CD4-positive, CD25-positive, alpha-beta regulatory T cell (primary cell): Measurements from ENCODE around the gene TNFRSF13B. TPM values are rescaled to one million over a fixed set of nuclear protein-coding genes. Genes with fewer than 3 reads are reported as not detected.
"Not testable (repeated sequence)": the region's sequence is repeated elsewhere in the genome, so short reads cannot be mapped to it uniquely, and the experiment has no call there.

ENCODE experiments used
- ATAC-seq, 2 donors: fragments of 150-1000 bp; cut with Tn5 transposase; one replicate each; pipeline ENCODE4 v1.10.0; 2021; ENCODE audit warnings: low read depth in 2 of 2, moderate number of reproducible peaks in 2 of 2, moderate library complexity in 1 of 2
- DNase-seq, 3 donors: peaks; one replicate each; pipeline versions ENCODE4 v3.0.0 to v3.0.0-alpha.2; 2012 to 2022; ENCODE audit warnings: mixed read lengths in 1 of 3
- H3K27ac ChIP-seq: one replicate; pipeline ENCODE4 v1.7.0; 2013; ENCODE audit warnings: mild to moderate bottlenecking, low read length; ENCODE audit not compliant: insufficient read depth, poor library complexity, severe bottlenecking
- H3K27me3 ChIP-seq: one replicate; pipeline ENCODE4 v1.7.0; 2013; ENCODE audit warnings: low read length; ENCODE audit not compliant: control insufficient read depth, insufficient read depth
- H3K36me3 ChIP-seq: one replicate; pipeline ENCODE4 v1.7.0; 2013; ENCODE audit warnings: mild to moderate bottlenecking, low read length, moderate library complexity; ENCODE audit not compliant: control insufficient read depth, insufficient read depth
- H3K4me1 ChIP-seq: 2 replicates; pipeline ENCODE4 v1.7.0; 2013; ENCODE audit warnings: mild to moderate bottlenecking, low read length; ENCODE audit not compliant: insufficient read depth, control insufficient read depth, poor library complexity, severe bottlenecking
- H3K4me3 ChIP-seq: one replicate; pipeline ENCODE4 v1.7.0; 2013; ENCODE audit warnings: low read depth, mild to moderate bottlenecking, low read length, moderate library complexity
- H3K9me3 ChIP-seq, 2 experiments: 1 replicate in 1 of 2; 2 replicates in 1 of 2; pipeline ENCODE4 v1.7.0; 2013; ENCODE audit warnings: low read length in 2 of 2, mild to moderate bottlenecking in 1 of 2, moderate library complexity in 1 of 2; ENCODE audit not compliant: control insufficient read depth in 2 of 2
- H3K27ac Mint-ChIP-seq, 3 donors: one replicate each; pipeline ENCODE4 v1.8.0; 2020 to 2022; ENCODE audit warnings: mild to moderate bottlenecking in 3 of 3, mixed read lengths in 3 of 3, moderate library complexity in 2 of 3
- H3K27me3 Mint-ChIP-seq: one replicate; pipeline ENCODE4 v1.8.0; 2022; ENCODE audit warnings: mild to moderate bottlenecking, mixed read lengths
- H3K36me3 Mint-ChIP-seq: one replicate; pipeline ENCODE4 v1.8.0; 2020; ENCODE audit warnings: mixed read lengths
- H3K4me1 Mint-ChIP-seq, 4 donors: one replicate each; pipeline ENCODE4 v1.8.0; 2020 to 2022; ENCODE audit warnings: mixed read lengths in 4 of 4, mild to moderate bottlenecking in 1 of 4
- H3K4me3 Mint-ChIP-seq, 4 donors: one replicate each; pipeline ENCODE4 v1.8.0; 2020 to 2022; ENCODE audit warnings: mild to moderate bottlenecking in 4 of 4, mixed read lengths in 4 of 4, moderate library complexity in 3 of 4
- H3K9me3 Mint-ChIP-seq, 7 donors: one replicate each; pipeline ENCODE4 v1.8.0; 2020 to 2022; ENCODE audit warnings: mixed read lengths in 7 of 7, mild to moderate bottlenecking in 3 of 7, moderate library complexity in 2 of 7
- polyA plus RNA-seq, 4 donors: library from polyadenylated mRNA; unstranded; fragments of 300-500 nt; fragmentation: Illumina TruSeq; gene quantifications; one replicate each; pipeline ENCODE4 v1.2.3, GENCODE V29; 2021
- total RNA-seq: library from RNA; stranded (reverse); gene quantifications from one replicate; pipeline ENCODE4 v1.2.3, GENCODE V29; 2022

TNFRSF13B gene
- total and polyA plus RNA-seq, 5 donors from 2014 or later, result 0.73 to 4.8 (median 3.1) TPM

DNA sequence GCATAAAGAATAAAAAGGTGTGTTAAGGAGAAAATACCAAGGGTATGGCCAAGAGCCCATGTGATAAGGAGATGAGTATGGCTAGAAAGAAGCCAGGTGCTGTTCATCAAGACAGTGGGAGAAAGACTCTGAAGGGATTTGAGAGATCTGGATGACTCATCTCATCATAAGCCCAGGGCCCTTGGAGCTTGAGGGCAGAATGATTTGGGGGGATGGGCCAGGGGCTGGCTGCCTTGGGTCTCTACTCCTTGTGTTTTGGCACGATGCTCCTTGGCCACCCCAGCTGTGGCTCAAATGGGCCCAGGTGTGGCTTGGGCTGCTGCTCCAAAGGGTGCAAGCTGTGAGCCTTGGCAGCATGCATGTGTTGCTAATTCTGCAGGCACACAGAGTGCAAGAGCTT is 14.5 kb upstream of the TNFRSF13B start:
- Mint-ChIP-seq H3K27ac (peak overlapping the region; percentile 5 to 85 (median 72)), H3K9me3 (no peaks in the 10 kb centered on the region), H3K36me3 (no peaks in the 10 kb centered on the region), H3K27me3 (no peaks in the 10 kb centered on the region), H3K4me1 (peaks cover 10 to 34% (median 26%) of the 10 kb centered on the region in 4 donors), H3K4me3 (peak overlapping the region in 2 of 4 donors; percentile 15 to 68)
- ATAC-seq, result no peak
- no peaks in the 10 kb centered on the region for H3K27me3 ChIP-seq
- H3K9me3 ChIP-seq, result no peaks in the 10 kb centered on the region
- H3K36me3 ChIP-seq, result no peaks in the 10 kb centered on the region
- H3K4me3 ChIP-seq, result no peak overlapping the region
- H3K4me1 ChIP-seq, result peaks cover 40% of the 10 kb centered on the region
- no peak for DNase-seq
- H3K27ac ChIP-seq, result no peak overlapping the region

DNA sequence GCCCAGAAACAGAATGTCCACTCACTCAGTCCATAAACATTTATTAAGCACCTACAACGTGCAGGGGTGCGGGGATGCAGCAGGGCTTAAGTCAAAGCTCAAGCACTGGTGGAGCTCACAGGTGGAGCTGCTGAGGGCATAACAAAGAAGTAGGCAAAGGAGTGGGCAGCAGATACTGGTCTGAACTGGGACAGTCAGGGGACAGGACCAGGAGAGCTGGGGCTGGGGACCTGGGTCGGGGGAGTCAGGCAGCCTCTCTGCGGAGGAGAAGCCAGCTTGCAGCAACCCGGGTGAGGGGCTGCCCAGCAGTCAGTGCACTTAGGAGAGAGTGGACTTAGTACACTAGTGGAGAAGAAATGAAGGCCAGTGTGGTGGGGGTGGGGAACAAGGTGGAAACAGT is 10.0 kb upstream of the TNFRSF13B start:
- Histone ChIP-seq H3K9me3 (no peaks in the 10 kb centered on the region), H3K27ac (no peak overlapping the region), H3K27me3 (no peaks in the 10 kb centered on the region), H3K4me1 (peaks cover 2% of the 10 kb centered on the region), H3K36me3 (no peaks in the 10 kb centered on the region), H3K4me3 (no peak overlapping the region)
- H3K27ac Mint-ChIP-seq, result no peak overlapping the region
- ATAC-seq, result no peak
- H3K4me3 Mint-ChIP-seq, result no peak overlapping the region
- DNase-seq, result no peak
- peaks cover 6 to 12% (median 9%) of the 10 kb centered on the region in 4 donors for H3K4me1 Mint-ChIP-seq
- H3K9me3 Mint-ChIP-seq, result no peaks in the 10 kb centered on the region
- no peaks in the 10 kb centered on the region for H3K27me3 Mint-ChIP-seq
- no peaks in the 10 kb centered on the region for H3K36me3 Mint-ChIP-seq

DNA sequence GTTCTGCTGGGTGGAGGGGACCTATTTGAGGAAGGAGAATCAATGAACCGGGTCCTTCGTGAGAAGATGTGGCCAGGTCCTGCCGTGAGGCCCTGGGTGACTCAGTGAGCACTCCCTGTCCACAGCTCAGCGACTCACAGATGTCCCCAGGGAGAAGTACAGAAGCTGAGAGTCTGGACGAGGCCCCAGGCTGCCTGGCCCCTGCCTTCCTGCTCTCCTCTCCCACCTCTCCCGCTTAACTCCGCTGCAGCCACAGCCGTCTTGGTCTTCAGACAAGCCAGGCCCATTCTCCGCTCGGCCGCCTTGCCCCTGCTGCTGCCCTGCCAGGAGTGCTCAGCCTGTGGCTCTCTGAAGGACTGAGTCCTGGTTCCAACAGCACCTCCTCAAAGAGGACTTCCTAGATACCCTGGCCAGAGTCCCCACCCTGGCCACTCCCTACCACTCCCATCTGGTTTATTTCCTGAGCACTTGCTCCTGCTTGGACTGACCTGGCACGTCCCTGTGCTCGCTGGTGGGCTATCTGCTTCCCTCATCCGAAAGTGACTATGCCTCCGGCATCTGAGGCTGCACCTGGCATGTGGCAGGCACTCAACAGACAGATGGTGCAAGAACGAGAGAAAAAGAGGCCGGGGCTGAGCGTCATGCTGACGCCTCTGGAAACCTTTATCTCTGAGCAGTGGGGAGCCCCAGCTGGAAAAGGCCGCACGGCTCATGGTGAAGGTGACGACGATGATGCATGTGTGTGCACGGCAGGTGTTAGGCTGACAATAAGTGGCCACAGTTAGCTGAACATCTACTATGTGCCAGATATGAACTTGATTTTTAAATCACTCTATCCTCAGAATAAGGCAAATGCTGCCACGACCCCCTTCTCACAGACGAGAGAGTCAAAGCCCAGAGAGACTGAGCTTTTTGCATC is 9.2 kb upstream of the TNFRSF13B start:
- peaks cover 8% of the 10 kb centered on the region for H3K4me1 ChIP-seq
- H3K27me3 ChIP-seq, result no peaks in the 10 kb centered on the region
- DNase-seq (no peak), ATAC-seq (peak; percentile 30 to 32)
- Mint-ChIP-seq H3K4me1 (peaks cover 13 to 21% (median 14%) of the 10 kb centered on the region in 4 donors), H3K9me3 (no peaks in the 10 kb centered on the region), H3K27me3 (no peaks in the 10 kb centered on the region), H3K36me3 (no peaks in the 10 kb centered on the region), H3K27ac (peak overlapping the region in 1 of 3 donors; percentile 40), H3K4me3 (no peak overlapping the region)
- H3K36me3 ChIP-seq, result no peaks in the 10 kb centered on the region
- no peak overlapping the region for H3K4me3 ChIP-seq
- no peaks in the 10 kb centered on the region for H3K9me3 ChIP-seq
- H3K27ac ChIP-seq, result no peak overlapping the region

DNA sequence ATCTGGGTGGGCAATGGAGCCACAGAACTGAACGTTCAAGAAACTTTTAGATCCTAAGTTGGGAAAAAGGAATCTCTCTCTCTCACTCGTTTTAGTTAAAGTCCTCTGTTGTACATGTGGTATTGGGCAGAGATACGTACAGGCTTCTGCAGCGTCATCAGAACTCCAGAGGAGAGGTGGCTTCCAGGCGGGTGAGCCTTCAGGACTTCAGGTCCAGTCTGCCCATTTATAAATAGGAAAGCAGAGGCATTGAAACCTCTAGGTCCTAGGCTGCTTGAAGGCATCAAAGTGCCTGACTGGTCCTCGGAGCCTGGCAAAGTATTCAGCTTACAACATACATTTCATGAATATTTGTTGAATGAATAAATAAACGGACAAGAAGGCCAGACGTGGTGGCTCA is 8.1 kb upstream of the TNFRSF13B start:
- Histone ChIP-seq H3K4me1 (peaks cover 15% of the 10 kb centered on the region), H3K9me3 (no peaks in the 10 kb centered on the region), H3K27ac (no peak overlapping the region), H3K27me3 (no peaks in the 10 kb centered on the region), H3K36me3 (no peaks in the 10 kb centered on the region), H3K4me3 (no peak overlapping the region)
- Mint-ChIP-seq H3K27me3 (no peaks in the 10 kb centered on the region), H3K4me1 (peaks cover 21 to 25% (median 23%) of the 10 kb centered on the region in 4 donors), H3K27ac (no peak overlapping the region), H3K9me3 (no peaks in the 10 kb centered on the region), H3K4me3 (no peak overlapping the region), H3K36me3 (no peaks in the 10 kb centered on the region)
- ATAC-seq, result no peak
- no peak for DNase-seq

DNA sequence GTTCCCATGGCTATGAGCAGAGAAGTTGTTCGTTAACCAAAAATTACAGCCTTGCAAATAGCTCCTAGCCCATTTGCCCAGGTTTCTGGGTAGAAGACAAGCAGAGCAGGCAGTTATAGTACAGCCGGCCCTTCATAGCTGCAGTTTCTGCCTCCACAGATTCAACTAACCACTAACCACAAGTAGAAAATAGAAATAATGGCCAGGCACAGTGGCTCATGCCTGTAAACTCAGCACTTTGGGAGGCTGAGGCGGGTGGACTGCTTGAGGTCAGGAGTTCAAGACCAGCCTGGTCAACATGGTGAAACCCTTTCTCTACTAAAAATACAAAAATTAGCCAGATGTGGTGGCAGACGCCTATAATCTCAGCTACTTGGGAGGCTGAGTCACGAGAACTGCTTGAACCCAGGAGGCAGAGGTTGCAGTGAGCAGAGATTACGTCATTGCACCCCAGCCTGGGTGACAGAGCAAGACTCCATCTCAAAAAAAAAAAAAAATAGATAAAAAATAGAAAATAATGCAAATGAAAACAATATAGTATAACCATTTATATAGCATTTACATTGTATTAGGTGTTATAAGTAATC is 7.4 kb upstream of the TNFRSF13B start:
- not testable (repeated sequence) for ATAC-seq, H3K36me3 Mint-ChIP-seq, H3K27me3 ChIP-seq, H3K9me3 ChIP-seq, H3K9me3 Mint-ChIP-seq, H3K27ac ChIP-seq, DNase-seq, H3K36me3 ChIP-seq, H3K4me3 ChIP-seq, H3K4me3 Mint-ChIP-seq, H3K27me3 Mint-ChIP-seq
- H3K4me1 ChIP-seq, result peaks cover 17% of the 10 kb centered on the region
- Mint-ChIP-seq H3K4me1 (peaks cover 22 to 25% (median 25%) of the 10 kb centered on the region in 4 donors), H3K27ac (peak overlapping the region in 1 of 3 donors; percentile 1)

DNA sequence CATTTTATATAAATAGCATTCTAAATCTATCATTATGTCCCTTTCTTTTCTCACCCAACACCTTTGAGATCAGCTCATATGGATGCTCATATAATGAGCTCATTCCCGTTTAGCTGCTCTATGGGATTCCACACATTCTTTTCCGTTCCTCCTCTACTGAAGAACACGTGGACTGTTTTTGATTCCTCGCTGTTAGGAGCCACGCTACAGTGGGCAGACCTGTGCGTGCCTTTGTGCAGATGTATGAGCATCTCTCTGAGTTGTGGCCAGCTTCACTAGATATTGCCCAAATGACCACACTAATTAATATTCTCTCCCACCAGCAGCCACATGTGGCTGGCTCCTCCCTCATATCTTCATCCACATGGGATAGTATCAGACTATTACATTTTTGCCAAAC is 6.0 kb upstream of the TNFRSF13B start:
- H3K9me3 Mint-ChIP-seq, result no peaks in the 10 kb centered on the region
- no peak for ATAC-seq
- no peak for DNase-seq
- H3K4me3 Mint-ChIP-seq, result no peak overlapping the region
- Histone ChIP-seq H3K4me3 (no peak overlapping the region), H3K9me3 (no peaks in the 10 kb centered on the region), H3K27me3 (no peaks in the 10 kb centered on the region), H3K36me3 (no peaks in the 10 kb centered on the region), H3K27ac (no peak overlapping the region), H3K4me1 (peaks cover 17% of the 10 kb centered on the region)
- H3K27ac Mint-ChIP-seq, result peak overlapping the region in 2 of 3 donors; percentile 1 to 14
- no peaks in the 10 kb centered on the region for H3K36me3 Mint-ChIP-seq
- no peaks in the 10 kb centered on the region for H3K27me3 Mint-ChIP-seq
- peaks cover 22 to 31% (median 25%) of the 10 kb centered on the region in 4 donors for H3K4me1 Mint-ChIP-seq

DNA sequence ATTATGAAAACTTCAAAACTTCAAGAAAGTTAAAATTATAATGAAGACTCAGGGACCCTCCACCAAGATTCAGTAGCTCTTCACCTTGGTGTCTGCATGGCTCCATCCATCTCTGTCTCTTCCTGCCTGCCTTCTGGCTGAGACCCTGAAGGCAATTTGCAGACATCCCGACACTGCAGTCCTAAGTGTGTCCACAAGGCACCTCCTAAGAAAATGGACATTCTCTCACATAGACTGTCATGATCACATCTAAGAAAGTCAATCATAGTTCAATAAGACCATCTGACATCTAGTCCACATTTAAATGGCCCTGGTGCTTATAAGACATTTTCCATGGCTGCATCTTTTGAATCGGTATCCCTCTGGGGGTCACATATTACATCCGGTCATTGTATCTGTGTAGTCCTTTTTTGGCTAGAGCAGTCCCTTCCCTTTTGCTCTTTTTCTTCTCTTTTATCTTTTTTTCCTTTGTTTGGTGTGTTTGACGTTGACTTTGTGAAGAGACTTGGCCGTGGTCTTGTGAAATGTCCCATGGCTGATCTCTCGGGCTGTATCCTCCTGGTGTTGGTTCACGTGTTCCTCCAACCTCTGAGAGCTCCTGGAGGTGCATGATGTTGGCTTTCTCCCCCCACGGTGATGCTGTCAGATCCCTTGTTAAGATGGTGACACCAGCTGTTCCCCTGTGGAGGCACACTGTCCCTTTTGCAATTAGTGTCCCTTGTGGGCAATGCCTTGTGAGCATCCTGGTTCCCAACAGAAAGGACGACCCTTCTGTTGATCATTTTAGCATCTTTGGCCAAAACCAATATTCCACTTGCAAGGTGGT is 5.0 kb upstream of the TNFRSF13B start:
- peaks cover 22 to 33% (median 27%) of the 10 kb centered on the region in 4 donors for H3K4me1 Mint-ChIP-seq
- H3K27me3 Mint-ChIP-seq, result no peaks in the 10 kb centered on the region
- no peaks in the 10 kb centered on the region for H3K9me3 ChIP-seq
- ATAC-seq, result peak in 1 of 2 donors; percentile 16
- H3K4me3 ChIP-seq, result no peak overlapping the region
- peak overlapping the region in 2 of 4 donors; percentile 32 to 39 for H3K4me3 Mint-ChIP-seq
- H3K27ac ChIP-seq, result no peak overlapping the region
- peaks cover 17% of the 10 kb centered on the region for H3K4me1 ChIP-seq
- no peaks in the 10 kb centered on the region for H3K36me3 Mint-ChIP-seq
- no peaks in the 10 kb centered on the region for H3K27me3 ChIP-seq
- no peaks in the 10 kb centered on the region for H3K36me3 ChIP-seq
- DNase-seq, result peak in 1 of 3 donors; percentile 44
- no peaks in the 10 kb centered on the region for H3K9me3 Mint-ChIP-seq
- H3K27ac Mint-ChIP-seq, result peak overlapping the region; percentile 34 to 95 (median 90)
